Ishikawa (cell line): ENCODE measurements around the gene KRTAP10-4.

Experiments
- CREB1 ChIP-seq: IDR thresholded peaks from 2 replicates; pipeline ENCODE4 v1.6.1; 2012; ENCODE audit warnings: low read depth
- EGR1 ChIP-seq: IDR thresholded peaks from 2 replicates; pipeline ENCODE4 v1.6.1; 2012
- EP300 ChIP-seq: IDR thresholded peaks from 2 replicates; pipeline ENCODE4 v1.6.1; 2012; ENCODE audit warnings: borderline replicate concordance
- RAD21 ChIP-seq: IDR thresholded peaks from 2 replicates; pipeline ENCODE4 v1.6.1; 2012; ENCODE audit warnings: low read depth
- REST ChIP-seq: IDR thresholded peaks from 2 replicates; pipeline ENCODE4 v1.6.1; 2012; ENCODE audit warnings: low read depth, mild to moderate bottlenecking
- TAF1 ChIP-seq: IDR thresholded peaks from 2 replicates; pipeline ENCODE4 v1.6.1; 2012; ENCODE audit warnings: low read depth, mild to moderate bottlenecking
- TEAD4 ChIP-seq: IDR thresholded peaks from 2 replicates; pipeline ENCODE4 v1.6.1; 2012
- USF1 ChIP-seq: IDR thresholded peaks from 2 replicates; pipeline ENCODE4 v1.6.1; 2012
- YY1 ChIP-seq: IDR thresholded peaks from 2 replicates; pipeline ENCODE4 v1.6.1; 2012; ENCODE audit warnings: low read depth
- ZBTB7A ChIP-seq: IDR thresholded peaks from 2 replicates; pipeline ENCODE4 v1.6.1; 2012; ENCODE audit warnings: low read depth

- TF ChIP-seq TAF1 = no peak
- TF ChIP-seq REST = no peak
- TF ChIP-seq EP300 = no peak
- no peak for TF ChIP-seq USF1
- no peak for TF ChIP-seq EGR1
- TF ChIP-seq YY1 = no peak
- TF ChIP-seq RAD21 = no peak
- TF ChIP-seq TEAD4 = no peak
- TF ChIP-seq CREB1 = no peak
- TF ChIP-seq ZBTB7A = no peak
Observed at GRCh38 chr21:44582055-44582454, 8.5 kb downstream of the KRTAP10-4 start.
